ENCODE measurements around the gene MCM5.

Gene MCM5

GRCh38 chr22:35379146-35379993, 20.6 kb upstream of the MCM5 start:
- Histone ChIP-seq H3K9me3 (ENCODE audit: control insufficient read depth, insufficient read depth, low read length) (no peaks in the 10 kb centered on the region), H3K27me3 (ENCODE audit: control insufficient read depth, insufficient read depth, low read length) (no peaks in the 10 kb centered on the region), H3K36me3 (ENCODE audit: control insufficient read depth, insufficient read depth, low read length) (no peaks in the 10 kb centered on the region), H3K4me3 (ENCODE audit: low read length) (no peak overlapping the region), H3K27ac (ENCODE audit: low read length) (no peak overlapping the region), H3K4me1 (ENCODE audit: control insufficient read depth, insufficient read depth, low read length) (peaks cover 5% of the 10 kb centered on the region; the same call in 1 of the 2 replicates)
- no CpG with 5 or more reads among the region's 10 CpGs for WGBS (ENCODE audit: insufficient coverage, insufficient read length)
- no peak for DNase-seq (ENCODE audit: low read depth, low spot score)

- DNase-seq (ENCODE audit: low read depth, low spot score) = no peak
- no peaks in the 10 kb centered on the region for H3K9me3 ChIP-seq (ENCODE audit: control insufficient read depth, insufficient read depth, low read length)
- H3K36me3 ChIP-seq (ENCODE audit: control insufficient read depth, insufficient read depth, low read length) = no peaks in the 10 kb centered on the region
- H3K27ac ChIP-seq (ENCODE audit: low read length) = no peak overlapping the region
- H3K4me1 ChIP-seq (ENCODE audit: control insufficient read depth, insufficient read depth, low read length) = peaks cover 5% of the 10 kb centered on the region; the same call in 1 of the 2 replicates
- no CpG with 5 or more reads among the region's 6 CpGs for WGBS (ENCODE audit: insufficient coverage, insufficient read length)
- H3K27me3 ChIP-seq (ENCODE audit: control insufficient read depth, insufficient read depth, low read length) = no peaks in the 10 kb centered on the region
- H3K4me3 ChIP-seq (ENCODE audit: low read length) = no peak overlapping the region
Observed at GRCh38 chr22:35380013-35380412, 19.9 kb upstream of the MCM5 start.

- peaks cover 5% of the 10 kb centered on the region; the same call in 1 of the 2 replicates for H3K4me1 ChIP-seq (ENCODE audit: control insufficient read depth, insufficient read depth, low read length)
- no CpG with 5 or more reads among the region's 47 CpGs for WGBS (ENCODE audit: insufficient coverage, insufficient read length)
- no peak for DNase-seq (ENCODE audit: low read depth, low spot score)
Observed at GRCh38 chr22:35380537-35381423, 19.2 kb upstream of the MCM5 start, which contains the start of gene HMOX1. Gene HMOX1, plus strand, starts transcription at chr22:35381096. Its CDS starts 78 bp downstream, at chr22:35381174.

GRCh38 chr22:35381424-35382009, 18.4 kb upstream of the MCM5 start:
- Histone ChIP-seq H3K36me3 (ENCODE audit: control insufficient read depth, insufficient read depth, low read length) (0 out of 2 replicates have a peak, but pooled peaks cover 2% of the 10 kb centered on the region), H3K27me3 (ENCODE audit: control insufficient read depth, insufficient read depth, low read length) (no peaks in the 10 kb centered on the region), H3K9me3 (ENCODE audit: control insufficient read depth, insufficient read depth, low read length) (no peaks in the 10 kb centered on the region), H3K27ac (ENCODE audit: low read length) (no peak overlapping the region), H3K4me3 (ENCODE audit: low read length) (peak overlapping the region; percentile 44; the same call in 1 of the 2 replicates), H3K4me1 (ENCODE audit: control insufficient read depth, insufficient read depth, low read length) (peaks cover 5% of the 10 kb centered on the region; the same call in 1 of the 2 replicates)
- DNase-seq (ENCODE audit: low read depth, low spot score) = no peak
- no CpG with 5 or more reads among the region's 5 CpGs for WGBS (ENCODE audit: insufficient coverage, insufficient read length)

More at GRCh38 chr22:35380537-35381423, 19.2 kb upstream of the MCM5 start, which contains the start of gene HMOX1:
- no peaks in the 10 kb centered on the region for H3K27me3 ChIP-seq (ENCODE audit: control insufficient read depth, insufficient read depth, low read length)
- H3K27ac ChIP-seq (ENCODE audit: low read length) = no peak within 1 kb of the TSS
- H3K9me3 ChIP-seq (ENCODE audit: control insufficient read depth, insufficient read depth, low read length) = no peaks in the 10 kb centered on the region
- peak within 1 kb of the TSS; percentile 44; the same call in 1 of the 2 replicates for H3K4me3 ChIP-seq (ENCODE audit: low read length)
- H3K36me3 ChIP-seq (ENCODE audit: control insufficient read depth, insufficient read depth, low read length) = no peaks in the 10 kb centered on the region

DNA sequence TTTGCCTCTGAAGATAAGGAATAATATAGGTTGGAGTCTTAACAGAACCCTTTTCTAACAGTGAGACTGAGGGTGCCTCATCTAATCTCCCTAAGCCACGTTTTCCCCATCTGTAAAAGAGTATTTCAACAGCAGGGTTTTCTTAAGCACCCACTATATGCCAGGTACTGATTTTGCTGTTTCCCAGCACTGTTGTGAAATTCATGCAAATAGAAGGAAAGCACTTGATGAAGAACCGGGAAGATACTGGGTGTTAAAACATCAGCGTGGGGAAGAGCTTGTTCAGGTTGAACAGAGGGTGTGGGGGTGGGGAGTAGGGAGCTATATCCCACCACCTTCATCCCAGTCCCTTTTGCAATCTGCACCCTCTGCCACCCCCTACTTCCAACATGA, 16.3 kb upstream of the MCM5 start:
- Histone ChIP-seq H3K27me3 (ENCODE audit: control insufficient read depth, insufficient read depth, low read length) (no peaks in the 10 kb centered on the region), H3K9me3 (ENCODE audit: control insufficient read depth, insufficient read depth, low read length) (no peaks in the 10 kb centered on the region), H3K4me1 (ENCODE audit: control insufficient read depth, insufficient read depth, low read length) (peaks cover 2% of the 10 kb centered on the region; the same call in 1 of the 2 replicates), H3K4me3 (ENCODE audit: low read length) (no peak overlapping the region), H3K27ac (ENCODE audit: low read length) (no peak overlapping the region), H3K36me3 (ENCODE audit: control insufficient read depth, insufficient read depth, low read length) (peaks cover 10% of the 10 kb centered on the region; the same call in 1 of the 2 replicates)
- no CpG with 5 or more reads among the region's 3 CpGs for WGBS (ENCODE audit: insufficient coverage, insufficient read length)
- DNase-seq (ENCODE audit: low read depth, low spot score) = no peak

DNA sequence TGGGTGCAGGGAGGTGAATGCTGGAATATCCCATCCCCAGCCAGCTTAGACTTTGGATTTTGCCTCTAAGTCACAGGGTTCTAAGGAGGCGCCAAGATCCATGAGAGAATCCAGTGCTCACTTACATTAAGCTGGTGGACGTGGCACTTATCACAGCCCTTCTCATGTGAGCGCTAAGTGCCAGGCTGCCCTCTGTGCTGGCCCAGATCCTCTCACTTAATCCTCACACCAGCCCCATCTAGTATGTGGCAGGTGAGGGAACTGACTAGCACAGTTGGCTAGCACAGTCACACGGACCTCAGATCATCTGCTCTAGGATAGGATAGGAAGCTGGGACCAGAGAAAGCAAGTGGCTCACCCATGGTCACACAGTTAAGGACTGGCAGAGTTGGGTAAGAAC, 15.4 kb upstream of the MCM5 start:
- no CpG with 5 or more reads among the region's 4 CpGs for WGBS (ENCODE audit: insufficient coverage, insufficient read length)
- peaks cover 10% of the 10 kb centered on the region; the same call in 1 of the 2 replicates for H3K36me3 ChIP-seq (ENCODE audit: control insufficient read depth, insufficient read depth, low read length)
- no peaks in the 10 kb centered on the region for H3K27me3 ChIP-seq (ENCODE audit: control insufficient read depth, insufficient read depth, low read length)
- H3K4me3 ChIP-seq (ENCODE audit: low read length) = no peak overlapping the region
- peaks cover 2% of the 10 kb centered on the region; the same call in 1 of the 2 replicates for H3K4me1 ChIP-seq (ENCODE audit: control insufficient read depth, insufficient read depth, low read length)
- no peaks in the 10 kb centered on the region for H3K9me3 ChIP-seq (ENCODE audit: control insufficient read depth, insufficient read depth, low read length)
- H3K27ac ChIP-seq (ENCODE audit: low read length) = no peak overlapping the region
- no peak for DNase-seq (ENCODE audit: low read depth, low spot score)

DNA sequence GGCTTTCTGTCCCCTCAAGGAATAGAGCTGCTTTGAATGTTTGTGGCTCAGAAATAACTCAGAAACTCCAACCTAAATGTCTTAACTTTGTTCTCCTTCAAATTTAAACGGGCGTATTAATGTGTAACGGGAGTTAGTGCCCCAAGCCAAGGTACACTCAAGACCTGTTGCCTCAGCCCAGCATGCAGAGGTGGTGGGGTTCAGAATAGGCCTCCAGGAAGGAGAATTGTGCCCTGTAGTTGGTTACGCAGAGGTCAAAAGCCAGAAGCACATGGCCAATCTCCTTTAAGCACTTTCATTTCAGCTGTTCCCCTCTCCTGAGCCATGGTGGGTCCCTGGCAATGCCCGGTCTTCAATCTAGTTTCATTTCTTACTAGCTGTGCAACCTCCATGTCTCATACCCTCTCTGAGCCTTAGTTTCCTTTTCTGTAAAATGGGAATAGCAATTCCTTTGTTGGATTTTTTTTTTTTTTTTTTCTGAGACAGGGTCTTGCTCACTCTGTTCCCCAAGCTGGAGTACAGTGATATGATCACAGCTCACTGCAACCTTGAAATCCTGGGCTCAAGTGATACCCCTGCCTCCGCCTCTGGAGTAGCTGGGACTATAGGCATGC, 14.9 kb upstream of the MCM5 start:
- WGBS (ENCODE audit: insufficient coverage, insufficient read length) = no CpG with 5 or more reads among the region's 6 CpGs
- Histone ChIP-seq H3K36me3 (ENCODE audit: control insufficient read depth, insufficient read depth, low read length) (peaks cover 10% of the 10 kb centered on the region; the same call in 1 of the 2 replicates), H3K4me3 (ENCODE audit: low read length) (no peak overlapping the region), H3K4me1 (ENCODE audit: control insufficient read depth, insufficient read depth, low read length) (peaks cover 2% of the 10 kb centered on the region; the same call in 1 of the 2 replicates), H3K27me3 (ENCODE audit: control insufficient read depth, insufficient read depth, low read length) (no peaks in the 10 kb centered on the region), H3K27ac (ENCODE audit: low read length) (no peak overlapping the region), H3K9me3 (ENCODE audit: control insufficient read depth, insufficient read depth, low read length) (no peaks in the 10 kb centered on the region)
- no peak for DNase-seq (ENCODE audit: low read depth, low spot score)

- H3K36me3 ChIP-seq (ENCODE audit: control insufficient read depth, insufficient read depth, low read length) = peaks cover 10% of the 10 kb centered on the region; the same call in 1 of the 2 replicates
- no peak overlapping the region for H3K4me3 ChIP-seq (ENCODE audit: low read length)
- no peaks in the 10 kb centered on the region for H3K4me1 ChIP-seq (ENCODE audit: control insufficient read depth, insufficient read depth, low read length)
- H3K27me3 ChIP-seq (ENCODE audit: control insufficient read depth, insufficient read depth, low read length) = no peaks in the 10 kb centered on the region
- DNase-seq (ENCODE audit: low read depth, low spot score) = no peak
- no CpG with 5 or more reads among the region's 19 CpGs for WGBS (ENCODE audit: insufficient coverage, insufficient read length)
- no peak overlapping the region for H3K27ac ChIP-seq (ENCODE audit: low read length)
- H3K9me3 ChIP-seq (ENCODE audit: control insufficient read depth, insufficient read depth, low read length) = no peaks in the 10 kb centered on the region
Observed at GRCh38 chr22:35386670-35387288, 13.2 kb upstream of the MCM5 start.

- no CpG with 5 or more reads among the region's 5 CpGs for WGBS (ENCODE audit: insufficient coverage, insufficient read length)
- H3K9me3 ChIP-seq (ENCODE audit: control insufficient read depth, insufficient read depth, low read length) = no peaks in the 10 kb centered on the region
- H3K27me3 ChIP-seq (ENCODE audit: control insufficient read depth, insufficient read depth, low read length) = no peaks in the 10 kb centered on the region
- DNase-seq (ENCODE audit: low read depth, low spot score) = no peak
- H3K27ac ChIP-seq (ENCODE audit: low read length) = no peak overlapping the region
- no peak overlapping the region for H3K4me3 ChIP-seq (ENCODE audit: low read length)
- peaks cover 10% of the 10 kb centered on the region; the same call in 1 of the 2 replicates for H3K36me3 ChIP-seq (ENCODE audit: control insufficient read depth, insufficient read depth, low read length)
- H3K4me1 ChIP-seq (ENCODE audit: control insufficient read depth, insufficient read depth, low read length) = no peaks in the 10 kb centered on the region
Observed at GRCh38 chr22:35390933-35391332, 9.0 kb upstream of the MCM5 start.

Data from iPS DF 6.9 (cell line).